ENCODE measurements around the gene PPP2R5D.
"Not testable (repeated sequence)": the region's sequence is repeated elsewhere in the genome, so short reads cannot be mapped to it uniquely, and the experiment has no call there.

PPP2R5D gene

DNA sequence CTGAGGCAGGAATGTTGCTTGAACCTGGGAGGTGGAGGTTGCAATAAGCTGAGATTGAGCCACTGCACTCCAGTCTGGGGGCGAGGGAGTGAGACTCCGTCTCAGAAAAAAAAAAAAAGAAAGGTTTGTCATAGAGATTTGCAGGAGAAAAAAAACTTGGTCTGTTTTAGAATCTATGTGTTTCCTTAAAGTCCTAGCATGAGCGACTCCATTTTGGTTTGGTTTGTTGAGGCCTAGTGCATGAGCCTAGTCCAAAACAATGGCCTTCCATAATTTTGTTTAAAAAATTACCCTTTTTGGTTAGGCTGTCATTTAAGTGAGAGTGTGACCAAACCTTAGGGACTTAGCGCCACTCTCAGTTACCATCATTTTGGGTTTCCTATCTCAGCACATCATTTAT, 32.0 kb upstream of the PPP2R5D start:
- DNase-seq (ENCODE audit: insufficient read length) (no peak), FAIRE-seq (no peak)
- no peak for TF ChIP-seq POLR2AphosphoS5 (IDR thresholded peaks at IDR 0.05; ENCODE audit: low read depth, low read length)
- no peak for TF ChIP-seq TAF1 (IDR thresholded peaks at IDR 0.05; ENCODE audit: borderline replicate concordance, low read depth, low read length)
- no peak for TF ChIP-seq POLR2A (IDR thresholded peaks at IDR 0.05; ENCODE audit: low read depth, low read length)

DNA sequence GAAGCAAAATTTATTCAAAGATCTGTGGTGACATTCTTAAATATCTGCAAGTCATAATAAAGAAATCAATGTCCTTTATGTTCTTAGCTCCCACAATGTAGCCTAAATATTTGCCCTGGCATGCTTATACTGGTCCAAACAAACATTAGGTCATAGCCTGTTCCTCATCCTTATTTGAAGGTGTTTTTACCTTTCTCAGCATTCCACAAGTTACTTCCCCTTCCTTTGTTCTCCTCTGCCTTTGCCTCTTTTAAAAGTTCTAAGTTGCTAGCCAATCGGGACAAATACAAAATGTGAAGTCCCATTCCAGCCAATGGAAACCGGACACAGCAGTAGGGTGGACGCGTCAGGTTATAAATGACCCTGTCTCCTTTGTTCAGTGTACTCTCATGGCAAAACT, 30.0 kb upstream of the PPP2R5D start:
- FAIRE-seq; DNase-seq (ENCODE audit: insufficient read length): not testable (repeated sequence)

DNA sequence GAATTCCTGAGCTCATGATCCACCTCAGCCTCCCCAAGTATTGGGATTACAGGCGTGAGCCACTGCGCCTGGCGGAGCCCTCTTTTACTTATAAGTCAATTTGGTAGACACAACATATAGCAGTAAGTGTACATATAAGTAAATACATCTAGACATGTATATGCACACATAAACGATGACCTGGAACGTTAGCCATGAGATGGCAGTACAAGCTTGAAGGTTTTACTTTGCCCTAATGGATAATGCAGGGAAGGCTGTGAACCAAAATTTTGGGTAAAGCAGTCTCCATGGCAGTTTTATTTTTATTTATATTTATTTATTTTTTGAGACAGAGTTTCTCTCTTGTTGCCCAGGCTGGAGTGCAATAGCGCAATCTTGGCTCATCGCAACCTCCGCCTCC, 26.2 kb upstream of the PPP2R5D start:
- TF ChIP-seq TAF1 (IDR thresholded peaks at IDR 0.05; ENCODE audit: borderline replicate concordance, low read depth, low read length) (no peak), POLR2A (IDR thresholded peaks at IDR 0.05; ENCODE audit: low read depth, low read length) (no peak), POLR2AphosphoS5 (IDR thresholded peaks at IDR 0.05; ENCODE audit: low read depth, low read length) (no peak)
- no peak for FAIRE-seq

DNA sequence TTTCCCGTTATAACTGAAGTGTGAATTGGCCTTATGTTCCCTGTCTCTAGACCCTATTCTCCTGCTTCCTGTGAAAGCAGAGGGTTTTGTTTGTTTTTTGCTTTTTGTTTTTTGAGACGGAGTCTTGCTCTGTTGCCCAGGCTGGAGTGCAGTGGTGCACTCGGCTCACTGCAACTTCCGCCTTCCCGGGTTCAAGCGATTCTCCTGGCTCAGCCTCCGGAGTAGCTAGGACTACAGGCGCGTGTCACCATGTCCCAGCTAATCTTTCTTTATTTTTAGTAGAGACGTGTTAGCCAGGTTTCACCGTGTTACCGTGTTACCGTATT, 24.5 kb upstream of the PPP2R5D start:
- no peak for TF ChIP-seq POLR2AphosphoS5 (IDR thresholded peaks at IDR 0.05; ENCODE audit: low read depth, low read length)
- no peak for TF ChIP-seq TAF1 (IDR thresholded peaks at IDR 0.05; ENCODE audit: borderline replicate concordance, low read depth, low read length)
- no peak for TF ChIP-seq POLR2A (IDR thresholded peaks at IDR 0.05; ENCODE audit: low read depth, low read length)
- no peak for FAIRE-seq
- DNase-seq (ENCODE audit: insufficient read length): no peak

More for the DNA sequence above, 26.2 kb upstream of the PPP2R5D start:
- DNase-seq (ENCODE audit: insufficient read length): no peak

DNA sequence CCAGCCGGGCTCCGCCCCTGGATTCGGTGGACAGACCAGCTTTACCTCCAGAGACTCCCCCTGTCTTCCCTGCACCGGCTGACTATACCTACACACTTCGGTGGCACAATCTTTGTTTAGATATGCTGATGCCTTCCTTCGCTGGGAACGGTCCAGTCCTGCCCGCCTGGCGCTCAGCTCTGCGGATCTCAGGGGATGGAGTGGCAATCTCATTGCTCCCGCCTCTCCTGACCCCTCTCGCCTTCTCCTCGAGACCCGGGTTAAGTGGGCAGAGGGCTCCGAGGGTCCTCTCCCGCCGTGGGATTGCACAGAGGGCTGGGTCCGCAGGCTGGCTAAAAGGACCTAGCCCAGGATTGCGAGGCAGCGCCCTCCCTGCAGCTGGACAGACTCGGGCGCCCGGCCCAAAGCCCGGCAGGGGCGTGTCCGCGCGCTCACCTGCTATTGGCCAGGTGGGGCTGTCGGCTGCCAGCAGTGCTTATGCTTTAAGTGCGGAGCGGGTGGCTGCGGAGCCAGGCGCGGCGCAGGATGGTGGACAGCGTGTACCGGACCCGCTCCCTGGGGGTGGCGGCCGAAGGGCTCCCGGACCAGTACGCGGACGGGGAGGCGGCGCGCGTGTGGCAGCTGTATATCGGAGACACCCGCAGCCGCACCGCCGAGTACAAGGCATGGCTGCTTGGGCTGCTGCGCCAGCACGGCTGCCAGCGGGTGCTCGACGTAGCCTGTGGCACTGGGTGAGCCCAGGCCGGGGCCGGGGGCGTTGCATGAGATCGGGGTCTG, 23.9 kb upstream of the PPP2R5D start, which contains the start of gene GNMT:
GNMT (plus strand) TSS at position 512 of the 777 bp plus-strand sequence; CDS start at position 526, 14 bp downstream.
- TF ChIP-seq POLR2A (IDR thresholded peaks at IDR 0.05; ENCODE audit: low read depth, low read length) (no peak), TAF1 (IDR thresholded peaks at IDR 0.05; ENCODE audit: borderline replicate concordance, low read depth, low read length) (no peak), POLR2AphosphoS5 (IDR thresholded peaks at IDR 0.05; ENCODE audit: low read depth, low read length) (no peak)
- FAIRE-seq (no peak), DNase-seq (ENCODE audit: insufficient read length) (peak; percentile 54)

DNA sequence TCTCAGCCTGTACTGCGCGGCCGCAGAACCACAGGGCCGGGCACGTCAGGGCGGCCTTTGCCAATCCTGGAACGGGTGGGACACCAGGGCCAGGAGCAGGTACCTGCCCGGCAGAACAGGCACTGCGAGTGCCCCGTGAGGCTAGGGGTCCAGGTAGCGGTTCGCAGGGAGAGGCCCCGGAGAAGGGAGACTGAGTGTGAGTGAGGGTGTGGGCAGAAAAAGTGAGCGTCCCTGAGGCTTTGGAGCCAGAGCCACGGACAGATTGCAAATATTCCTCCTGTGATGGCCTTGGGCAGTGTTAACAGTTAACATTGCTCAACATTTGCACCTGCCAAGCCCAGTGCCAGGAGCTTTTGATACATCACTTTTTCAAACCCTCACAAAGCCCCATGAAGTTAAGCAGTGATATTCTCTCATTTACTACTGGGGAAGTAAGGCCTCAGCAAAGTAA, 23.3 kb upstream of the PPP2R5D start:
- TF ChIP-seq TAF1 (IDR thresholded peaks at IDR 0.05; ENCODE audit: borderline replicate concordance, low read depth, low read length) (no peak), POLR2AphosphoS5 (IDR thresholded peaks at IDR 0.05; ENCODE audit: low read depth, low read length) (no peak), POLR2A (IDR thresholded peaks at IDR 0.05; ENCODE audit: low read depth, low read length) (no peak)
- FAIRE-seq: no peak
- DNase-seq (ENCODE audit: insufficient read length): no peak

DNA sequence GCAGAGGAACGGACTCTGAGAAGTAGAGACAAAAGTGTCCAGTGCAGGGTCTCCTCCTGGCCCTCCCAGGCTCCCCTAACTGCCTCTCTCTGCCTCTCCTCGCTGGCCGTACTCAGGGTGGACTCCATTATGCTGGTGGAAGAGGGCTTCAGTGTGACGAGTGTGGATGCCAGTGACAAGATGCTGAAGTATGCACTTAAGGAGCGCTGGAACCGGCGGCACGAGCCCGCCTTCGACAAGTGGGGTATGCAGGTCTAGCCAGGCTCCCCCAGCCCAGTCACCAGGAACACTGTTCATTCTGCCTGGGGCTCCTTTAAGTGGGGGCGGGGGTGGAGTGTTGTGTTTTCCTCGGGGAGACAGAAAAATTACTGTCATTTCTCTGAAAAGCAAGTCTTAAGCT, 22.3 kb upstream of the PPP2R5D start:
- DNase-seq (ENCODE audit: insufficient read length) (no peak), FAIRE-seq (no peak)
- TF ChIP-seq POLR2AphosphoS5 (IDR thresholded peaks at IDR 0.05; ENCODE audit: low read depth, low read length): no peak
- no peak for TF ChIP-seq POLR2A (IDR thresholded peaks at IDR 0.05; ENCODE audit: low read depth, low read length)
- no peak for TF ChIP-seq TAF1 (IDR thresholded peaks at IDR 0.05; ENCODE audit: borderline replicate concordance, low read depth, low read length)

DNA sequence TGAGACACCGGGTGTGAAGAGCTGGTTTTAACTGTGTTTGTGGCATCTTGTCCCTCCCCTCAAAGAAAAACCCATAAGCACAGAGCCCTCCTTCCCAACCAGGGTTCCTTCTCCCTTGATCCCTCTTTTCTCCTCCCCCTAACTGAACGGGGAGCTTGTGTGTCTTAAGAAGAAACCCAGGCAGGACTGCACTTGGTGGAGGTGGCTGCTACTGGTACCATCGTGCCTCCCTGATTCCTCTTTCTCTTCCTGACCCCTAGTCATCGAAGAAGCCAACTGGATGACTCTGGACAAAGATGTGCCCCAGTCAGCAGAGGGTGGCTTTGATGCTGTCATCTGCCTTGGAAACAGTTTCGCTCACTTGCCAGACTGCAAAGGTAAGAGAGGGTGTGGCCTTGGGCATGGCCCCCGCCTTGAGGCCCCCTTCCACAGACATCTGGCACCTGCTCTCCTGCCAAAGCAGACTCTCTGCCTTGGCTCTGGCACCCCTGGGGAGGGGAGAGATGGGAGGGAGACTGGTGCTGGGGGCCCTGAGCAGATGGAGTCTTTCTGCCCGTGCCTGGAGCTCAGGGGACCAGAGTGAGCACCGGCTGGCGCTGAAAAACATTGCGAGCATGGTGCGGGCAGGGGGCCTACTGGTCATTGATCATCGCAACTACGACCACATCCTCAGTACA, 21.7 kb upstream of the PPP2R5D start:
- FAIRE-seq (no peak), DNase-seq (ENCODE audit: insufficient read length) (no peak)
- no peak for TF ChIP-seq POLR2A (IDR thresholded peaks at IDR 0.05; ENCODE audit: low read depth, low read length)
- no peak for TF ChIP-seq TAF1 (IDR thresholded peaks at IDR 0.05; ENCODE audit: borderline replicate concordance, low read depth, low read length)
- no peak for TF ChIP-seq POLR2AphosphoS5 (IDR thresholded peaks at IDR 0.05; ENCODE audit: low read depth, low read length)

DNA sequence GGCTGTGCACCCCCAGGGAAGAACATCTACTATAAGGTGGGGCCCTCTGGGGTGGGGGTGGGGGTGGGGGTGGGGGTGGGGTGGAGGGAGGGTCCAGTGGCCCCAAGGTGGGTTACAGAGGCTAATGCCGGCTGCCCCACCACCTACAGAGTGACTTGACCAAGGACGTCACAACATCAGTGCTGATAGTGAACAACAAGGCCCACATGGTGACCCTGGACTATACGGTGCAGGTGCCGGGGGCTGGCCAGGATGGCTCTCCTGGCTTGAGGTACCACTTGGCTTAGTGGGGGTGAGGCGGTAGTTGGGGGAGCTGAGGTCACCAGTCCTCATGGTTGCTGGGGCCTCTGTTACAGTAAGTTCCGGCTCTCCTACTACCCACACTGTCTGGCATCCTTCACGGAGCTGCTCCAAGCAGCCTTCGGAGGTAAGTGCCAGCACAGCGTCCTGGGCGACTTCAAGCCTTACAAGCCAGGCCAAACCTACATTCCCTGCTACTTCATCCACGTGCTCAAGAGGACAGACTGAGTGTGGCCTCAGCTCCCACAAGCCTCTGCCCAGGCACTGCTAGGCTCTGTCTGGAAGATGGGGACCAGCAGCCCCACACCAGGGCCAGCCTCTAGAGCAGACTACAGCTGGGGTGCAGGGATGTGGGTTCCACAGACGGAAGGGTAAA, 21.1 kb upstream of the PPP2R5D start:
- DNase-seq (ENCODE audit: insufficient read length) (no peak), FAIRE-seq (no peak)
- TF ChIP-seq POLR2A (IDR thresholded peaks at IDR 0.05; ENCODE audit: low read depth, low read length) (no peak), TAF1 (IDR thresholded peaks at IDR 0.05; ENCODE audit: borderline replicate concordance, low read depth, low read length) (no peak), POLR2AphosphoS5 (IDR thresholded peaks at IDR 0.05; ENCODE audit: low read depth, low read length) (no peak)

DNA sequence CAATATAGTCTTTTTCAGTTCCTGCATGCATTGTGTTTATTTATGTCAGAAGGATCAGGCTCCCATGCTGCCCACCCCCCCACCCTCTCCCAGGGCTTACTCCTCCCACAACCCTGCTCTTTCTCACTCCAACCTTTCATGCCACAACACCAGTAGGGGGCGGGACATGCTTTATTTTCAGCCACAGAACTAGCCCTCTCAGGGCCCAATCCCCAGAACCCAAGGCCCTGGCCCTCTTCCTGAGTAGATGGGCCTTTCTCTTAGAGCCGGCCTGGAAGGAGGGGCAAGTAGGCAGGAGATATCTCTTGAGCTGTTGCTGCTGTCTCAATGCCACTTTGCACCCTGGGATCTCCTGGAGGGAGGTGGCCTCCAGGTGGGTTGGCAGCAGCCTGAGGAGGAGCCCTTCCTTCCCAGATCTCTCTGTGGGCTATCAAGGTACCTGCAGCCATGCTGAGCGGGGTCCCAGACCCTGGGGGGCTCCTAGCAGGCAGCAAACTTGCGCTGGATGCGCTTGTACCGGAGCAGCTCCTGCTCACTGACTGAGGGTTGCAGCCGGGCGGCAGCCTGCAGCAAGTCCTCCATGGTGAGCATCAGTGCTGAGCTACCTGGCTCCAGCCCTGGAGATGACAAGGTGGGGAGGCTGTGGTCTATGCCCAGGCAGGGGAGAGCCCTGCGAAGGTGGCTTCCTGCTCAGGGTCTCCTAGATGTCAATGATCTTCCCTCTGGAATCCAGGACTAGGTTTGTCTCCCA, 20.3 kb upstream of the PPP2R5D start:
- no peak for FAIRE-seq
- DNase-seq (ENCODE audit: insufficient read length): no peak
- TF ChIP-seq POLR2AphosphoS5 (IDR thresholded peaks at IDR 0.05; ENCODE audit: low read depth, low read length) (no peak), POLR2A (IDR thresholded peaks at IDR 0.05; ENCODE audit: low read depth, low read length) (no peak), TAF1 (IDR thresholded peaks at IDR 0.05; ENCODE audit: borderline replicate concordance, low read depth, low read length) (no peak)

DNA sequence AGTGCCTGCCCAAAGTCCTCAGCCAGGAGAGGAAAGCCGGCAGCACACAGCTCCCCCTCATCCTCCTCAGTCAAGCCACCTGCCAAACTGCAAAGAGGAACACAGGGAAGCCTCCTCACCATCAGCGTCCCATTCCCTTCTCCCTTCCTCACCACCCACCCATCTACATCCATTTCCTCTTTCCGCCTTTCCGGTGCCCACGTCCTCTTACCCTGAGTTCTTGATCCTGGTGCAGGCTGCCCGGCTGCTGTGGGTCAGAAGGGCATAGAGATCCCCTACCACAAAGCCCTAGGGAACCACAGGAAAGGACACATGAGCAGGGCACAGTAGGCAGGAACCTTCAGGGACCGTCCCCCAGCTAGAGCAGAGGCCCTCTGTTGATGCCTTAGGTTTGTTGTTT, 17.8 kb upstream of the PPP2R5D start:
- DNase-seq (ENCODE audit: insufficient read length) (no peak), FAIRE-seq (no peak)
- TF ChIP-seq TAF1 (IDR thresholded peaks at IDR 0.05; ENCODE audit: borderline replicate concordance, low read depth, low read length): no peak

Measured in GM12892 (cell line).